ENCODE data around the gene BMS1. TPM values are rescaled to one million over a fixed set of nuclear protein-coding genes. Genes with fewer than 3 reads are reported as not detected.

The BMS1 gene
- total RNA-seq, 1 experiment from 2014 or later = 40.0 TPM

GRCh38 chr10:42743697-42744096, 38.9 kb upstream of the BMS1 start:
- Histone ChIP-seq H3K36me3 (ENCODE audit: control insufficient read depth in 1 of 2, insufficient read depth in 2 of 2, low read length in 2 of 2) (no peaks in the 10 kb centered on the region), H3K27ac (ENCODE audit: low read depth, low read length) (no peak overlapping the region), H3K4me2 (ENCODE audit: low read length) (no peak overlapping the region), H3K27me3 (ENCODE audit: insufficient read depth, low read length) (no peaks in the 10 kb centered on the region), H2AFZ (ENCODE audit: low read depth, low read length, poor library complexity, severe bottlenecking) (no peak overlapping the region), H3K9ac (ENCODE audit: low read length) (no peak overlapping the region), H3K79me2 (ENCODE audit: insufficient read depth, low read length) (no peaks in the 10 kb centered on the region), H3K4me3 (replicated peaks in 1 of 2; ENCODE audit: low read depth in 1 of 2, low read length in 2 of 2) (no peak overlapping the region), H3K9me2 (ENCODE audit: insufficient read depth) (no peaks in the 10 kb centered on the region), H3K9me3 (ENCODE audit: control insufficient read depth in 1 of 2, insufficient read depth in 1 of 2, low read depth in 1 of 2, low read length in 2 of 2) (no peaks in the 10 kb centered on the region; a peak in 1 of 4 replicates), H3K4me1 (ENCODE audit: control insufficient read depth in 1 of 2, insufficient read depth in 2 of 2, low read length in 2 of 2) (no peaks in the 10 kb centered on the region), H4K20me1 (ENCODE audit: insufficient read depth) (no peaks in the 10 kb centered on the region)
- intact Hi-C loops (cut with micrococcal nuclease) = loop anchor here (10.0 kb wide), 1 partner anchor 49 kb away; no protein-coding TSS in a partner anchor
- no peak for TF ChIP-seq SIN3A (IDR thresholded peaks at IDR 0.05; ENCODE audit: low read depth)
- no peak for TF ChIP-seq ZFX (IDR thresholded peaks at IDR 0.05)
- TF ChIP-seq JUND (IDR thresholded peaks at IDR 0.05) = no peak
- no peak for TF ChIP-seq ELF1 (IDR thresholded peaks at IDR 0.05; ENCODE audit: borderline replicate concordance, low read depth)
- TF ChIP-seq, protein P1, sequence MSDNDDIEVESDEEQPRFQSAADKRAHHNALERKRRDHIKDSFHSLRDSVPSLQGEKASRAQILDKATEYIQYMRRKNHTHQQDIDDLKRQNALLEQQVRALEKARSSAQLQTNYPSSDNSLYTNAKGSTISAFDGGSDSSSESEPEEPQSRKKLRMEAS (IDR thresholded peaks at IDR 0.05) = no peak
- no peak for TF ChIP-seq POLR2AphosphoS5 (IDR thresholded peaks at IDR 0.05; ENCODE audit: low read depth, low read length)
- TF ChIP-seq SP1 (IDR thresholded peaks at IDR 0.05; ENCODE audit: low read depth) = no peak
- no peak for TF ChIP-seq EZH2phosphoT487 (IDR thresholded peaks at IDR 0.05; ENCODE audit: borderline replicate concordance)
- TF ChIP-seq, protein P2, sequence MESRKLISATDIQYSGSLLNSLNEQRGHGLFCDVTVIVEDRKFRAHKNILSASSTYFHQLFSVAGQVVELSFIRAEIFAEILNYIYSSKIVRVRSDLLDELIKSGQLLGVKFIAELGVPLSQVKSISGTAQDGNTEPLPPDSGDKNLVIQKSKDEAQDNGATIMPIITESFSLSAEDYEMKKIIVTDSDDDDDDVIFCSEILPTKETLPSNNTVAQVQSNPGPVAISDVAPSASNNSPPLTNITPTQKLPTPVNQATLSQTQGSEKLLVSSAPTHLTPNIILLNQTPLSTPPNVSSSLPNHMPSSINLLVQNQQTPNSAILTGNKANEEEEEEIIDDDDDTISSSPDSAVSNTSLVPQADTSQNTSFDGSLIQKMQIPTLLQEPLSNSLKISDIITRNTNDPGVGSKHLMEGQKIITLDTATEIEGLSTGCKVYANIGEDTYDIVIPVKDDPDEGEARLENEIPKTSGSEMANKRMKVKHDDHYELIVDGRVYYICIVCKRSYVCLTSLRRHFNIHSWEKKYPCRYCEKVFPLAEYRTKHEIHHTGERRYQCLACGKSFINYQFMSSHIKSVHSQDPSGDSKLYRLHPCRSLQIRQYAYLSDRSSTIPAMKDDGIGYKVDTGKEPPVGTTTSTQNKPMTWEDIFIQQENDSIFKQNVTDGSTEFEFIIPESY (IDR thresholded peaks at IDR 0.05; ENCODE audit: extremely low read depth, insufficient replicate concordance, low read length) = no peak
- TF ChIP-seq CBX3 (IDR thresholded peaks at IDR 0.05; ENCODE audit: low read depth) = no peak
- no peak for TF ChIP-seq ZNF274 (IDR thresholded peaks at IDR 0.05; ENCODE audit: low read depth, low read length)
- no peak for DNase-seq (ENCODE audit: low read depth, low spot score)
- RAD21 ChIA-PET (ENCODE audit: low non-redundant PET in 1 of 2, low total read pairs in 2 of 2, uncharacterized antibody in 2 of 2, unreplicated experiment in 2 of 2) = no interaction called here
- CTCF ChIA-PET = interaction anchor here (1.3 to 1.8 kb wide), 3 partner anchors 9 to 13 kb away, joined by 4 to 13 read pairs (median 5); no protein-coding TSS in a partner anchor
- BruUV-seq (replicated peaks) = no TSS peak
- no peak for ATAC-seq
- POLR2A ChIA-PET = no interaction called here
